NCI-H2196 treated with DMSO at 0.1 percent for 48 hours (cell line): ENCODE results near the gene PRRT2.
A peak's percentile ranks its signal among the peaks of the same experiment; 100 is the strongest.

ENCODE experiments used
- DNase-seq: peaks from one replicate; lab custom pipeline; 2025; ENCODE audit not compliant: unreplicated experiment; lab: John Stamatoyannopoulos, UW

The PRRT2 gene

GRCh38 chr16:29811170-29811895 lies 660 bp upstream of the PRRT2 start:
- DNase-seq: peak; percentile 90

- no peak for DNase-seq
These were observed 1.0 kb downstream of the PRRT2 start for GRCh38 chr16:29812754-29813643.

- DNase-seq: no peak
These were observed 1.9 kb downstream of the PRRT2 start for GRCh38 chr16:29813644-29814562.

DNA sequence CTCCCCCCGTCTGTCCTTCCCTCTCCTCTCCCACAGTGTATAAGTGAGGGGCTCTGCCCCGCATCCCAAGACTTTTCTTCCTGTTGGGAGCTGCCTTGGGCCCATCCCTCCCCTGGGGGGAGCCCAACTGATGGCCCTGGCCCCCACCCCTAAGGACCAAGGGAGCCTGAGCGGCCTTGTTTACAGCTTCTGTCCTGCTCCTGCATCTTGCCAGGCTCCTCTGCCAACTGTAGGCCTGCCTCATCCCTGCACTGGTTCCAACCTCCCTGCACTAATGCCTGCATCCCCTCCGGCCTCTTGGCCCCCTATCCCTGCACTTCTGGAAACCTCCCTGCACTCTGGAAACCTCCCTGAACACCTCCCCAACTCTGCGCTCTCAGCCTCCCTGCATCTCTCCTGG lies 2.6 kb downstream of the PRRT2 start:
- no peak for DNase-seq

- DNase-seq: no peak
These were observed 3.2 kb downstream of the PRRT2 start for GRCh38 chr16:29815032-29815721.

- DNase-seq: peak; percentile 99
These were observed 4.0 kb downstream of the PRRT2 start, which contains the start of gene PAGR1 for GRCh38 chr16:29815793-29816693. Gene PAGR1 (plus strand): TSS chr16:29816152. CDS start chr16:29816526, 374 bp downstream.

DNA sequence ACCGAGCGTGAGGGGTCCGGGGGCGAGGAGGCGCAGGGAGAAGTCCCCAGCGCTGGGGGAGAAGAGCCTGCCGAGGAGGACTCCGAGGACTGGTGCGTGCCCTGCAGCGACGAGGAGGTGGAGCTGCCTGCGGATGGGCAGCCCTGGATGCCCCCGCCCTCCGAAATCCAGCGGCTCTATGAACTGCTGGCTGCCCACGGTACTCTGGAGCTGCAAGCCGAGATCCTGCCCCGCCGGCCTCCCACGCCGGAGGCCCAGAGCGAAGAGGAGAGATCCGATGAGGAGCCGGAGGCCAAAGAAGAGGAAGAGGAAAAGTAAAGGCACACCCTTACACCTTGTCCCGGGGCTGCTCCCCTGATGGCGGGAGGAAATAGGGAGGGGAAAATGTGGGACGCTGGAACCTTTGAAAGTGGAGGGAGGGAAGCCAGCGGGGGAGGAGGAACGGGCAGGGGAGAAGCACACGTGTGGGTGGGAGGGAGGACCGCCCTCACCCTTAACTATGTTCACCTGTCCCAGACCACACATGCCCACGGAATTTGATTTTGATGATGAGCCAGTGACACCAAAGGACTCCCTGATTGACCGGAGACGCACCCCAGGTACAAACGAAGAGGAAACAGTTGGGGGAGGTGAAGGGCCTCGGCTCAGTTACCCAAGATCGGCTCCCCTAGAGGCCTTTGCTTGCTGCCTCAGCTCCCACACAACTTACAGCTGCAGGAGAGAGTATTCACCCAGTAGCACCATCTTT lies 4.9 kb downstream of the PRRT2 start:
- peak; percentile 42 for DNase-seq

DNA sequence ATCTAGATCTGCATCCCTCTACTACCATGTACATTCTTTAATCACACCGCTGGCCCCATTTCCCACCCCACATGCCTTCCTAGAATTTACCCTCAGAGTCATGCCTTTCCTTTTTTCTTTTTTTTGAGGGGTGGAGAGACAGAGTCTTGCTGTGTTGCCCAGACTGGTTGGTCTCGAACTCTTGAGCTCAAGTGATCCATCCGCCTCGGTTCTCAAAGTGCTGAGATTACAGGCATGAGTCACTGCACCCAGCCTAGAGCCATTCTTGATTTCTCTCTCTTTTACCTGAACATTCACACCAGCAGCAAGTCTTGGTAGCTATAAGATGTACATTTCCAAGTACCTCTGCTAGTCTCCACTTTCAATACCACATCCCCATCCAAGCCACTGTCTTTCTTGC lies 6.1 kb downstream of the PRRT2 start:
- no peak for DNase-seq

DNA sequence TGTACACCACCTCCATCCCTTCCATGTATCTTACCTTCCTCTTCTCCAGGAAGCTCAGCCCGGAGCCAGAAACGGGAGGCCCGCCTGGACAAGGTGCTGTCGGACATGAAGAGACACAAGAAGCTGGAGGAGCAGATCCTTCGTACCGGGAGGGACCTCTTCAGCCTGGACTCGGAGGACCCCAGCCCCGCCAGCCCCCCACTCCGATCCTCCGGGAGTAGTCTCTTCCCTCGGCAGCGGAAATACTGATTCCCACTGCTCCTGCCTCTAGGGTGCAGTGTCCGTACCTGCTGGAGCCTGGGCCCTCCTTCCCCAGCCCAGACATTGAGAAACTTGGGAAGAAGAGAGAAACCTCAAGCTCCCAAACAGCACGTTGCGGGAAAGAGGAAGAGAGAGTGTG lies 7.5 kb downstream of the PRRT2 start:
- no peak for DNase-seq

GRCh38 chr16:29820271-29820701 lies 8.3 kb downstream of the PRRT2 start, which contains the start of gene MVP:
Gene MVP (plus strand): TSS chr16:29820462. CDS start chr16:29830550, 10,088 bp downstream.
- DNase-seq: peak; percentile 42

- no peak for DNase-seq
These were observed 9.0 kb downstream of the PRRT2 start for GRCh38 chr16:29820730-29821642.

DNA sequence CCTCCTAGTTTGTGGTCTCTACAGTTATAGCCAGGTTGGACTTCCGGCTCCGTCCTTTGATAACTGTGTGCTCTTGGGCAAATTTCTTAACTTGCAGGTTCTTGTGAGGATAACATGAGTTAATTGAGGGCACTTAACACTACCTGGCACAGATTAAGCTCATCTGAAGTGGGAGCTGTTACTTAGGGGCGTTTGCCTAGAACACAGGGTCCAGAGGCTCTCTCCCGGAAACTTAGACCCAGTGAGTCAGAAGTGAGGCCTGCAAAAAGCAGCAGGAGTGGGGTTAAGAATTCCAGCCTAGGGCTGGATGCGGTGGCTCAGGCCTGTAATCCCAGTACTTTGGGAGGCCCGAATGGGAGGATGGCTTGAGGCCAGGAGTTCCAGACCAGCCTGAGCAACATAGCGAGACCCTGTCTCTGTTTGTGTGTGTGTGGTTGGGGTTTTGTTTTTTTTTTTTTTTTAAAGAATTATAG lies 9.7 kb downstream of the PRRT2 start:
- no peak for DNase-seq

GRCh38 chr16:29824589-29825144 lies 12.7 kb downstream of the PRRT2 start:
- DNase-seq: no peak

- no peak for DNase-seq
These were observed 13.4 kb downstream of the PRRT2 start for GRCh38 chr16:29825145-29826044.

GRCh38 chr16:29826342-29826695 lies 14.3 kb downstream of the PRRT2 start:
- no peak for DNase-seq

GRCh38 chr16:29830774-29831173 lies 18.8 kb downstream of the PRRT2 start:
- no peak for DNase-seq
